GM12891 (cell line): ENCODE results near the gene HSF2BP.

ENCODE experiments used
- POLR2A ChIP-seq: IDR thresholded peaks from 2 replicates; pipeline ENCODE4 v1.6.1; 2011; ENCODE audit warnings: low read depth, low read length, control low read depth
- POLR2AphosphoS5 ChIP-seq: IDR thresholded peaks from 2 replicates; pipeline ENCODE4 v1.6.1; 2011; ENCODE audit warnings: low read depth, low read length, control low read depth
- POU2F2 ChIP-seq: IDR thresholded peaks from 2 replicates; pipeline ENCODE4 v1.6.1; 2011; ENCODE audit warnings: low read depth, mild to moderate bottlenecking, control low read depth, low read length, moderate library complexity
- SPI1 ChIP-seq: IDR thresholded peaks from 2 replicates; pipeline ENCODE4 v1.6.1; 2011; ENCODE audit warnings: low read depth, low read length, control low read depth

GRCh38 chr21:43697758-43698643 lies 38.7 kb upstream of the HSF2BP start:
- TF ChIP-seq POLR2AphosphoS5 (no peak), SPI1 (no peak), POLR2A (no peak), POU2F2 (no peak)
